GM12873 (cell line): Measurements from ENCODE around the gene EXOC4.

Source experiments
- TF ChIP-seq, protein P1 (sequence below): IDR thresholded peaks from 2 replicates; pipeline ENCODE4 v1.5.1; 2012; ENCODE audit warnings: low read depth, mild to moderate bottlenecking, moderate library complexity, low read length, control low read depth; ENCODE audit not compliant: insufficient read depth; ENCODE audit errors: missing control alignments

The EXOC4 gene

DNA sequence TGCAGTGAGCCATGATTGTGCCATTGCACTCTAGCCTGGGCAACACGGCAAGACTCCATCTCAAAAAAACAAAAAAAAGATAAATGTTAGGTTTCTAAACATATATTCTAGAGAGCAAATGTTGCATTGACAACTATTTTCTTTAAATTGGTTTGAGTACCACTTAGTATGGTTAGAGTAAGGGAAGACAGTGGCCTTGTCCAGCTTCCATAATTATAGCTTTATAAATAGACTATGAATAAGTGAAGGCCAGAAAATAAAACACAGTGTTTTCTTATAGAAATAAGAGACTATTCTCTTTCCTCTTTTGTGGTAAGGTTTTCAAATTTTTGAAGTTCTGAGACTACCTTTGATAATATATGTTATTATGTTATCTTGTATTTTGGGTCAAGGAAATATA is 50.5 kb downstream of the EXOC4 start:
- TF ChIP-seq, protein P1, sequence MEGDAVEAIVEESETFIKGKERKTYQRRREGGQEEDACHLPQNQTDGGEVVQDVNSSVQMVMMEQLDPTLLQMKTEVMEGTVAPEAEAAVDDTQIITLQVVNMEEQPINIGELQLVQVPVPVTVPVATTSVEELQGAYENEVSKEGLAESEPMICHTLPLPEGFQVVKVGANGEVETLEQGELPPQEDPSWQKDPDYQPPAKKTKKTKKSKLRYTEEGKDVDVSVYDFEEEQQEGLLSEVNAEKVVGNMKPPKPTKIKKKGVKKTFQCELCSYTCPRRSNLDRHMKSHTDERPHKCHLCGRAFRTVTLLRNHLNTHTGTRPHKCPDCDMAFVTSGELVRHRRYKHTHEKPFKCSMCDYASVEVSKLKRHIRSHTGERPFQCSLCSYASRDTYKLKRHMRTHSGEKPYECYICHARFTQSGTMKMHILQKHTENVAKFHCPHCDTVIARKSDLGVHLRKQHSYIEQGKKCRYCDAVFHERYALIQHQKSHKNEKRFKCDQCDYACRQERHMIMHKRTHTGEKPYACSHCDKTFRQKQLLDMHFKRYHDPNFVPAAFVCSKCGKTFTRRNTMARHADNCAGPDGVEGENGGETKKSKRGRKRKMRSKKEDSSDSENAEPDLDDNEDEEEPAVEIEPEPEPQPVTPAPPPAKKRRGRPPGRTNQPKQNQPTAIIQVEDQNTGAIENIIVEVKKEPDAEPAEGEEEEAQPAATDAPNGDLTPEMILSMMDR = no peak

DNA sequence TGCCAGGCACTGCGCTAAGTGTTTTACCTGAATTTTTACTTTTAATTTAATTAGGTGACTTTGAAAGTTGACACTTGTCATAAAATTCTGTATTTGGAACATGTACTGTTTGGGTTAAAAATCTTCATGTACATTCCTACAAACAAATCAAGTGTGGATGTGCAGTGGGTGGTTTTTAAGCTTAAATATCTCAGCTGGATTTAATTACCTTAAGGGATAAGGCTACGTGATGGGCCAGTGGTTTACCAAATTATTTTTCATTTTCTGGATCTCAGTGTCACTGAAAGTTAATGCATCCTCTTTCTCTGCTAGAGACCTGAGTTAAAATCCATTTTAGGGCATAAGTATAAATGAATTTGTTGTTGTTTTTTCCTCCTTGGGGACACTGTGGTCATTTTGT is 51.1 kb downstream of the EXOC4 start:
- TF ChIP-seq, protein P1 = no peak

DNA sequence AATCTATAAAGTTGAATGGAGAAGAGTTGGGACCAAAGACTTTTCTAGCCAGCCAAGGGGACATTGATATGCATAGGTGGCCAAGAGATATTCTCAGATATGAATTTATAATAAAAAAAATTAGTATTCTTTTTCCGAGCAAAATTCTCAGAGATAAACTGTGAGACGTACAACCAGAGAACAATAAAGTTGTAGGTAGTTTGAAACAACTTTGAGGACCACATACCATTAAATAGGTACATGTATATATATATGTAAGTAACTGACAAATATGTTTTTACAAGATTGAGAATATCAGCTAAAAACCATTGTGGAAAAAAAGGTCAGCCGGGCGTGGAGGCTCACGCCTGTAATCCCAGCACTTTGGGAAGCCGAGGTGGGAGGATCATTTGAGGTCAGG is 56.5 kb downstream of the EXOC4 start:
- TF ChIP-seq, protein P1 = no peak

DNA sequence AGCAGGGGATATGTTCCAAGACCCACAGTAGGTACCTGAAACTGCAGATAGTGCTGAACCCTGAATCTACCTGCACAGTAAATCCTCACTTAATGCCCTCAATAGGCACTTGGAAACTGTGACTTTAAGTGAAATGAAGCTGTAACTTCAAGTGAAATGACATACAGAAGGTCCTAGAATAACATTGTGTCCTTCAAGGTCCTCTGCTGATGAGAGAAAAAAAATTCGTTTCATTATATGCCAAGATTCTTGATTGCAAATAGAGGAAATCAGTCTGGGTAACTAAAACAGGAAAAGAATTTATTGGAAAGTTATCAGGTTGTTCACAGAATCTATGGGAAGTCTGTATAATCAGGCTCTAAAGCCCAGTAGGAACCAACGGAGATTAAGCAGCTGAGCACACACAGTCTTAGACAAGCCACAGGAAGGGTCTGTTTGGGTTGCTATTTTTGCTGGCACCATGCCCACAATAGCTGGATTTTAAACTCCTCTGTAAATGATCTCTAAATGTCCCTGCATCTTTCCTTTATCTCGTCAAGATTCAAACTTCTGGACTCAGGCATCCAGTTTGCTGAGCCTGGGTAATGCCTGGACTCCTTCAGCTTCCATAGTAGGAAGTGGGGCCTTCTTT is 57.5 kb downstream of the EXOC4 start:
- TF ChIP-seq, protein P1 = no peak

DNA sequence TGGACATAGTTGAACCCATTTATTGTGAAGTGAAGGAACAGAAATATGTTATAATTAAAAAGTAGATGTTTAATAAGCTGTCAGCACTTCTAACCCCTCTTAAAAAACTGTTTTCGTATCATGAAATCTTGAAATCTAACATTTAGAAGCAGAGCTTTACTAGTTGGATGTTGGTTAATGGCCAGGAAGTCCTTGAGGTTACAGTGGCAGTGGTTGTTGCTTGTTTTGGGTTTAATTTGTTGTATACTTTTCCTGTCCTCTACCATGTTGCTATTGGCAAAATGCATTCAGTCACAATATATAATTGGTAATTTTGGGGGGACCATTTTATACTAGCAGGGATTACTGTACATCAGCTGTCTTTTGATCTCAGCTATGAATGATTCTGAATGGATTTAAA is 60.7 kb downstream of the EXOC4 start:
- TF ChIP-seq, protein P1 = no peak

DNA sequence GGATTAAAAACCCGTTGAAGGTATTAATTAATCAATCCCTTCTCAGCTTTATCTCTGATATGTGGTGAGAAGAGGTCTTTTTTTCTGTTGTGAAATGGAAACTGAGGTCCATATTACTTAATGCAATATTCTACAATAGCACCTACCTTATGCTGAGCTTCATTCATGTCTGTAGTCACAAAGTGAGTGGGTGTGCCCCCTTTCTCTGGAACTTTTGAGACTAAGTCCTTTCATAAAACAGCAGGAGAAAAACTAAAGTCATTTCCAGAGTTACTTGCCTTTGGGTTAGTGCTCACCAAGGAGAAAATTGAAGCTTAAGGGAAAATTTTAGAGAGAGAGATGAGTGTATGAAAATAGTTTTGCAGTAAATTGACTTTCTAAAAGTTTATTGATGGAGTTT is 61.2 kb downstream of the EXOC4 start:
- TF ChIP-seq, protein P1 = no peak

DNA sequence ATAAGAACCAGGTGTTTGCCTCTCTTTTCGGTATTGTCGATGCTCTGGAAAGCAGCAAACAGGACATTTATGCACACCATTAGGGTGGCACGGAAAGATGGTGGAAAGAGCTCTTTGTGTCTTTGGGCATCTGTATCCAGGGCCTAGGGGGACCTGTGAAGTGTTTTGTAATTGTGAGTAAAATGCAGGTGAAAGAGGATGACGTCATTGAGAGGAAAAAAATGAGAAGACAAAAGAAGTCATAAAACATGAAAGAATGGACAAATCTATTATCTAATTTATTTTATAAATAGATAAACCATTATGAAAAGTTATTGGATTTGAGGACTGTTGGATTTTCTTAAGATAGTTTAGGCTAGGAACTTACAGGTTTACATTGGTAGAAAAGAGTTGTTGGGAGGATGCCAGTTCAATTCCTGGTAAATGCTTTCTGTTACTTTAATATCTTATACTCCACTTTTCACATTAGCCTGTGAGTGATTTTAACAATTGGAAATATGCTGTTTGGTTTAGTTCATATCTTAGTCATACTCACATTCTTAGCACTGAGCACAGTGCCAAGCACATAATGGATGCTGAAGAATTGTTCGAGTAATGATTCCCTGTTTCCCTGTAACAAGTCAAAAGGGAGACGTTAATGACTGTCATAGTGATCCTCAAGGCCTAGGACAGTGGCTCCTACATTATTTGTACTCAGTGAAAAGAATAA is 62.6 kb downstream of the EXOC4 start:
- TF ChIP-seq, protein P1 = no peak
